Liver (tissue), 9 donors: ENCODE data around the gene TRIM25. TPM values are rescaled to one million over a fixed set of nuclear protein-coding genes. Genes with fewer than 3 reads are reported as not detected.
A peak's percentile ranks its signal among the peaks of the same experiment; 100 is the strongest.

ENCODE experiments used
- DNase-seq: peaks from one replicate; pipeline ENCODE4 v3.0.0-alpha.2; 2017; ENCODE audit warnings: low spot score
- H3K27ac ChIP-seq, 2 donors: one replicate each; pipeline ENCODE4 v1.7.0; 2013; ENCODE audit warnings: inconsistent platforms in 2 of 2, low read length in 2 of 2, control low read depth in 1 of 2, low read depth in 1 of 2, mild to moderate bottlenecking in 1 of 2
- H3K27me3 ChIP-seq, 4 donors: one replicate each; pipeline versions ENCODE4 v1.6.1 to v1.7.0; 2013; ENCODE audit warnings: low read length in 3 of 4, inconsistent platforms in 1 of 4, mild to moderate bottlenecking in 1 of 4, moderate library complexity in 1 of 4; ENCODE audit not compliant: control insufficient read depth in 4 of 4, insufficient read depth in 4 of 4
- H3K36me3 ChIP-seq, 4 donors: one replicate each; pipeline versions ENCODE4 v1.6.1 to v1.7.0; 2013; ENCODE audit warnings: low read length in 3 of 4, mild to moderate bottlenecking in 3 of 4, low read depth in 1 of 4, moderate library complexity in 1 of 4; ENCODE audit not compliant: control insufficient read depth in 4 of 4, insufficient read depth in 3 of 4
- H3K4me1 ChIP-seq, 4 donors: one replicate each; pipeline versions ENCODE4 v1.6.1 to v1.7.0; 2013; ENCODE audit warnings: low read length in 3 of 4, mild to moderate bottlenecking in 3 of 4, moderate library complexity in 1 of 4; ENCODE audit not compliant: control insufficient read depth in 4 of 4, insufficient read depth in 4 of 4
- H3K4me3 ChIP-seq, 3 donors: one replicate each; pipeline versions ENCODE4 v1.6.1 to v1.7.0; 2013; ENCODE audit warnings: low read length in 3 of 3, control low read depth in 1 of 3, low read depth in 1 of 3, mild to moderate bottlenecking in 1 of 3
- H3K9ac ChIP-seq, 2 donors: one replicate each; pipeline ENCODE4 v1.7.0; 2013; ENCODE audit warnings: low read length in 2 of 2, mild to moderate bottlenecking in 2 of 2, moderate library complexity in 2 of 2, control low read depth in 1 of 2, low read depth in 1 of 2
- H3K9me3 ChIP-seq, 4 donors: one replicate each; pipeline versions ENCODE4 v1.6.1 to v1.7.0; 2013; ENCODE audit warnings: low read length in 3 of 4; ENCODE audit not compliant: control insufficient read depth in 4 of 4
- ATF3 ChIP-seq: IDR thresholded peaks from 2 replicates; pipeline ENCODE4 v1.6.1; 2016; ENCODE audit warnings: antibody characterized with exemption
- CTCF ChIP-seq: fragments of 150-350 bp; IDR thresholded peaks from 2 replicates; pipeline ENCODE4 v1.5.1; 2017; ENCODE audit warnings: improper control_type of control experiment, low read depth, low read length; ENCODE audit not compliant: missing input control
- EGR1 ChIP-seq, 2 donors: IDR thresholded peaks; 2 replicates each; pipeline ENCODE4 v1.6.1; 2016 to 2018; ENCODE audit warnings: antibody characterized with exemption in 2 of 2, low read depth in 2 of 2
- FOXA1 ChIP-seq: IDR thresholded peaks from 2 replicates; pipeline ENCODE4 v1.6.1; 2016; ENCODE audit warnings: antibody characterized with exemption
- FOXA2 ChIP-seq: IDR thresholded peaks from 2 replicates; pipeline ENCODE4 v1.6.1; 2016; ENCODE audit warnings: antibody characterized with exemption
- GABPA ChIP-seq, 2 donors: IDR thresholded peaks in 1 of 2; conservative IDR thresholded peaks in 1 of 2; 2 replicates each; pipeline ENCODE4 v1.6.1; 2016; ENCODE audit warnings: antibody characterized with exemption in 2 of 2, mild to moderate bottlenecking in 1 of 2, moderate library complexity in 1 of 2
- HNF4A ChIP-seq, 2 donors: conservative IDR thresholded peaks; 2 replicates each; pipeline ENCODE4 v1.6.1; 2016; ENCODE audit warnings: antibody characterized with exemption in 2 of 2, mild to moderate bottlenecking in 2 of 2
- HNF4G ChIP-seq: IDR thresholded peaks from 2 replicates; pipeline ENCODE4 v1.6.1; 2016; ENCODE audit warnings: antibody characterized with exemption
- JUND ChIP-seq, 2 donors: IDR thresholded peaks; 2 replicates each; pipeline ENCODE4 v1.6.1; 2016; ENCODE audit warnings: antibody characterized with exemption in 2 of 2
- MAX ChIP-seq: IDR thresholded peaks from 2 replicates; pipeline ENCODE4 v1.6.1; 2016; ENCODE audit warnings: antibody characterized with exemption
- NR2F2 ChIP-seq: IDR thresholded peaks from 2 replicates; pipeline ENCODE4 v1.6.1; 2016; ENCODE audit warnings: antibody characterized with exemption
- RAD21 ChIP-seq, 2 donors: IDR thresholded peaks; 2 replicates each; pipeline ENCODE4 v1.6.1; 2016; ENCODE audit warnings: antibody characterized with exemption in 2 of 2, mild to moderate bottlenecking in 2 of 2
- REST ChIP-seq: IDR thresholded peaks from 2 replicates; pipeline ENCODE4 v1.6.1; 2016; ENCODE audit warnings: antibody characterized with exemption, mild to moderate bottlenecking
- RXRA ChIP-seq, 2 donors: IDR thresholded peaks; 2 replicates each; pipeline ENCODE4 v1.6.1; 2017 to 2018; ENCODE audit warnings: antibody characterized with exemption in 2 of 2, mild to moderate bottlenecking in 1 of 2
- SP1 ChIP-seq: IDR thresholded peaks from 2 replicates; pipeline ENCODE4 v1.6.1; 2018; ENCODE audit warnings: antibody characterized with exemption, mild to moderate bottlenecking
- TAF1 ChIP-seq: conservative IDR thresholded peaks from 2 replicates; pipeline ENCODE4 v1.6.1; 2016; ENCODE audit warnings: antibody characterized with exemption, mild to moderate bottlenecking
- YY1 ChIP-seq: IDR thresholded peaks from 2 replicates; pipeline ENCODE4 v1.6.1; 2016; ENCODE audit warnings: antibody characterized with exemption, mild to moderate bottlenecking
- ZBTB33 ChIP-seq: IDR thresholded peaks from 2 replicates; pipeline ENCODE4 v1.6.1; 2016; ENCODE audit warnings: antibody characterized with exemption
- WGBS: extraction: QIAGEN DNeasy Blood & Tissue Kit; methylation state at CpG from one replicate; pipeline ENCODE4 v1.1.7; 2013; 5-methylcytosine and 5-hydroxymethylcytosine counted together
- polyA plus RNA-seq, 2 donors: library from polyadenylated mRNA; stranded (reverse) in 1 of 2; unstranded in 1 of 2; fragments of 200-250 nt in 1 of 2; fragments of >200 nt in 1 of 2; fragmentation: Nextera tagmentation in 1 of 2; extraction: Ambion mirVana in 1 of 2; gene quantifications; one replicate each; pipeline versions ENCODE4 v1.2.1 to v1.2.3, GENCODE V29; 2013 to 2015
- total RNA-seq, 2 donors: library from RNA; depleted of rRNA; stranded (reverse); fragments of >200 nt; gene quantifications; one replicate each; pipeline ENCODE4 v1.2.3, GENCODE V29; 2014
- donor health status: healthy.
- donor health status: healthy.
- donor health status: healthy.
- donor health status: healthy.
- donor health status: healthy.

TRIM25 gene
- total and polyA plus RNA-seq, 4 donors = 10.8 to 64.5 (median 15.6) TPM

- Histone ChIP-seq H3K4me1 (peaks cover 1 to 14% (median 12%) of the 10 kb centered on the region in 4 donors), H3K9me3 (no peaks in the 10 kb centered on the region), H3K27ac (peak overlapping the region in 1 of 2 donors; percentile 12), H3K9ac (no peak overlapping the region), H3K27me3 (no peaks in the 10 kb centered on the region), H3K4me3 (no peak overlapping the region), H3K36me3 (peaks cover 1 to 13% (median 7%) of the 10 kb centered on the region in 4 donors)
- no peak for DNase-seq
- TF ChIP-seq RXRA (IDR thresholded peaks at IDR 0.05) = peak; percentile 72 to 93
- TF ChIP-seq YY1 = no peak
- no peak for TF ChIP-seq HNF4G
- TF ChIP-seq MAX = no peak
- TF ChIP-seq NR2F2 = peak; percentile 73
- TF ChIP-seq ZBTB33 = no peak
- peak in 1 of 2 donors; percentile 51 for TF ChIP-seq HNF4A (conservative IDR thresholded peaks at IDR 0.05)
- peak; percentile 40 to 52 for TF ChIP-seq RAD21 (IDR thresholded peaks at IDR 0.05)
- 26% methylated on average over 3 of the region's 3 CpGs for WGBS
Measured at GRCh38 chr17:56863974-56864373, 49.9 kb downstream of the TRIM25 start.

- DNase-seq = no peak
- Histone ChIP-seq H3K9me3 (no peaks in the 10 kb centered on the region), H3K9ac (no peak overlapping the region), H3K27ac (no peak overlapping the region), H3K27me3 (no peaks in the 10 kb centered on the region), H3K4me3 (no peak overlapping the region), H3K36me3 (peaks cover 1 to 13% (median 7%) of the 10 kb centered on the region in 4 donors), H3K4me1 (peaks cover 0 to 4% (median 1%) of the 10 kb centered on the region in 4 donors)
- WGBS = 94% methylated on average over 3 of the region's 3 CpGs
- no peak for TF ChIP-seq RAD21 (IDR thresholded peaks at IDR 0.05)
- no peak for TF ChIP-seq ATF3
- TF ChIP-seq REST = no peak
- no peak for TF ChIP-seq YY1
- TF ChIP-seq ZBTB33 = no peak
- TF ChIP-seq RXRA (IDR thresholded peaks at IDR 0.05) = no peak
- no peak for TF ChIP-seq CTCF
- no peak for TF ChIP-seq FOXA1
- TF ChIP-seq JUND (IDR thresholded peaks at IDR 0.05) = no peak
- no peak for TF ChIP-seq HNF4A (conservative IDR thresholded peaks at IDR 0.05)
- no peak for TF ChIP-seq FOXA2
- no peak for TF ChIP-seq SP1
- TF ChIP-seq TAF1 = no peak
- TF ChIP-seq GABPA (IDR thresholded peaks at IDR 0.05 in 1 of 2, conservative IDR thresholded peaks at IDR 0.05 in 1 of 2) = no peak
- no peak for TF ChIP-seq NR2F2
- TF ChIP-seq MAX = no peak
- no peak for TF ChIP-seq HNF4G
- TF ChIP-seq EGR1 (IDR thresholded peaks at IDR 0.05; ENCODE audit: low read depth in 2 of 2) = no peak
Measured at GRCh38 chr17:56861899-56862298, 52.0 kb downstream of the TRIM25 start.
